Liver (tissue), 9 donors: ENCODE data around the gene USP24. TPM values are rescaled to one million over a fixed set of nuclear protein-coding genes. Genes with fewer than 3 reads are reported as not detected.

Experiments
- DNase-seq: peaks from one replicate; pipeline ENCODE4 v3.0.0-alpha.2; 2017; ENCODE audit warnings: low spot score
- H3K27ac ChIP-seq, 2 donors: one replicate each; pipeline ENCODE4 v1.7.0; 2013; ENCODE audit warnings: inconsistent platforms in 2 of 2, low read length in 2 of 2, control low read depth in 1 of 2, low read depth in 1 of 2, mild to moderate bottlenecking in 1 of 2
- H3K27me3 ChIP-seq, 4 donors: one replicate each; pipeline versions ENCODE4 v1.6.1 to v1.7.0; 2013; ENCODE audit warnings: low read length in 3 of 4, inconsistent platforms in 1 of 4, mild to moderate bottlenecking in 1 of 4, moderate library complexity in 1 of 4; ENCODE audit not compliant: control insufficient read depth in 4 of 4, insufficient read depth in 4 of 4
- H3K36me3 ChIP-seq, 4 donors: one replicate each; pipeline versions ENCODE4 v1.6.1 to v1.7.0; 2013; ENCODE audit warnings: low read length in 3 of 4, mild to moderate bottlenecking in 3 of 4, low read depth in 1 of 4, moderate library complexity in 1 of 4; ENCODE audit not compliant: control insufficient read depth in 4 of 4, insufficient read depth in 3 of 4
- H3K4me1 ChIP-seq, 4 donors: one replicate each; pipeline versions ENCODE4 v1.6.1 to v1.7.0; 2013; ENCODE audit warnings: low read length in 3 of 4, mild to moderate bottlenecking in 3 of 4, moderate library complexity in 1 of 4; ENCODE audit not compliant: control insufficient read depth in 4 of 4, insufficient read depth in 4 of 4
- H3K4me3 ChIP-seq, 3 donors: one replicate each; pipeline versions ENCODE4 v1.6.1 to v1.7.0; 2013; ENCODE audit warnings: low read length in 3 of 3, control low read depth in 1 of 3, low read depth in 1 of 3, mild to moderate bottlenecking in 1 of 3
- H3K9ac ChIP-seq, 2 donors: one replicate each; pipeline ENCODE4 v1.7.0; 2013; ENCODE audit warnings: low read length in 2 of 2, mild to moderate bottlenecking in 2 of 2, moderate library complexity in 2 of 2, control low read depth in 1 of 2, low read depth in 1 of 2
- H3K9me3 ChIP-seq, 4 donors: one replicate each; pipeline versions ENCODE4 v1.6.1 to v1.7.0; 2013; ENCODE audit warnings: low read length in 3 of 4; ENCODE audit not compliant: control insufficient read depth in 4 of 4
- ATF3 ChIP-seq: IDR thresholded peaks from 2 replicates; pipeline ENCODE4 v1.6.1; 2016; ENCODE audit warnings: antibody characterized with exemption
- EGR1 ChIP-seq, 2 donors: IDR thresholded peaks; 2 replicates each; pipeline ENCODE4 v1.6.1; 2016 to 2018; ENCODE audit warnings: antibody characterized with exemption in 2 of 2, low read depth in 2 of 2
- FOXA1 ChIP-seq: IDR thresholded peaks from 2 replicates; pipeline ENCODE4 v1.6.1; 2016; ENCODE audit warnings: antibody characterized with exemption
- FOXA2 ChIP-seq: IDR thresholded peaks from 2 replicates; pipeline ENCODE4 v1.6.1; 2016; ENCODE audit warnings: antibody characterized with exemption
- GABPA ChIP-seq, 2 donors: IDR thresholded peaks in 1 of 2; conservative IDR thresholded peaks in 1 of 2; 2 replicates each; pipeline ENCODE4 v1.6.1; 2016; ENCODE audit warnings: antibody characterized with exemption in 2 of 2, mild to moderate bottlenecking in 1 of 2, moderate library complexity in 1 of 2
- HNF4A ChIP-seq, 2 donors: conservative IDR thresholded peaks; 2 replicates each; pipeline ENCODE4 v1.6.1; 2016; ENCODE audit warnings: antibody characterized with exemption in 2 of 2, mild to moderate bottlenecking in 2 of 2
- HNF4G ChIP-seq: IDR thresholded peaks from 2 replicates; pipeline ENCODE4 v1.6.1; 2016; ENCODE audit warnings: antibody characterized with exemption
- JUND ChIP-seq, 2 donors: IDR thresholded peaks; 2 replicates each; pipeline ENCODE4 v1.6.1; 2016; ENCODE audit warnings: antibody characterized with exemption in 2 of 2
- MAX ChIP-seq: IDR thresholded peaks from 2 replicates; pipeline ENCODE4 v1.6.1; 2016; ENCODE audit warnings: antibody characterized with exemption
- NR2F2 ChIP-seq: IDR thresholded peaks from 2 replicates; pipeline ENCODE4 v1.6.1; 2016; ENCODE audit warnings: antibody characterized with exemption
- RAD21 ChIP-seq, 2 donors: IDR thresholded peaks; 2 replicates each; pipeline ENCODE4 v1.6.1; 2016; ENCODE audit warnings: antibody characterized with exemption in 2 of 2, mild to moderate bottlenecking in 2 of 2
- RXRA ChIP-seq, 2 donors: IDR thresholded peaks; 2 replicates each; pipeline ENCODE4 v1.6.1; 2017 to 2018; ENCODE audit warnings: antibody characterized with exemption in 2 of 2, mild to moderate bottlenecking in 1 of 2
- SP1 ChIP-seq: IDR thresholded peaks from 2 replicates; pipeline ENCODE4 v1.6.1; 2018; ENCODE audit warnings: antibody characterized with exemption, mild to moderate bottlenecking
- TAF1 ChIP-seq: conservative IDR thresholded peaks from 2 replicates; pipeline ENCODE4 v1.6.1; 2016; ENCODE audit warnings: antibody characterized with exemption, mild to moderate bottlenecking
- YY1 ChIP-seq: IDR thresholded peaks from 2 replicates; pipeline ENCODE4 v1.6.1; 2016; ENCODE audit warnings: antibody characterized with exemption, mild to moderate bottlenecking
- WGBS: extraction: QIAGEN DNeasy Blood & Tissue Kit; methylation state at CpG from one replicate; pipeline ENCODE4 v1.1.7; 2013; 5-methylcytosine and 5-hydroxymethylcytosine counted together
- polyA plus RNA-seq, 2 donors: library from polyadenylated mRNA; stranded (reverse) in 1 of 2; unstranded in 1 of 2; fragments of 200-250 nt in 1 of 2; fragments of >200 nt in 1 of 2; fragmentation: Nextera tagmentation in 1 of 2; extraction: Ambion mirVana in 1 of 2; gene quantifications; one replicate each; pipeline versions ENCODE4 v1.2.1 to v1.2.3, GENCODE V29; 2013 to 2015
- total RNA-seq, 2 donors: library from RNA; depleted of rRNA; stranded (reverse); fragments of >200 nt; gene quantifications; one replicate each; pipeline ENCODE4 v1.2.3, GENCODE V29; 2014
- TF ChIP-seq, protein P1 (sequence below): IDR thresholded peaks from 2 replicates; pipeline ENCODE4 v1.6.1; 2016; ENCODE audit warnings: antibody characterized with exemption
- TF ChIP-seq, protein P2 (sequence below): IDR thresholded peaks from 2 replicates; pipeline ENCODE4 v1.6.1; 2016; ENCODE audit warnings: antibody characterized with exemption, mild to moderate bottlenecking
- donor health status: healthy.
- donor health status: healthy.
- donor health status: healthy.
- donor health status: healthy.
- donor health status: healthy.

Gene USP24
- total and polyA plus RNA-seq, 4 donors, result 7.0 to 75.8 (median 20.3) TPM

- TF ChIP-seq EGR1 (IDR thresholded peaks at IDR 0.05; ENCODE audit: low read depth in 2 of 2) (no peak), HNF4A (conservative IDR thresholded peaks at IDR 0.05) (no peak), TAF1 (no peak), JUND (IDR thresholded peaks at IDR 0.05) (no peak), HNF4G (no peak), GABPA (IDR thresholded peaks at IDR 0.05 in 1 of 2, conservative IDR thresholded peaks at IDR 0.05 in 1 of 2) (no peak), NR2F2 (no peak), FOXA1 (no peak), RXRA (IDR thresholded peaks at IDR 0.05) (no peak), ATF3 (no peak), RAD21 (IDR thresholded peaks at IDR 0.05) (no peak), MAX (no peak), FOXA2 (no peak), YY1 (no peak), SP1 (no peak)
- TF ChIP-seq, protein P1, sequence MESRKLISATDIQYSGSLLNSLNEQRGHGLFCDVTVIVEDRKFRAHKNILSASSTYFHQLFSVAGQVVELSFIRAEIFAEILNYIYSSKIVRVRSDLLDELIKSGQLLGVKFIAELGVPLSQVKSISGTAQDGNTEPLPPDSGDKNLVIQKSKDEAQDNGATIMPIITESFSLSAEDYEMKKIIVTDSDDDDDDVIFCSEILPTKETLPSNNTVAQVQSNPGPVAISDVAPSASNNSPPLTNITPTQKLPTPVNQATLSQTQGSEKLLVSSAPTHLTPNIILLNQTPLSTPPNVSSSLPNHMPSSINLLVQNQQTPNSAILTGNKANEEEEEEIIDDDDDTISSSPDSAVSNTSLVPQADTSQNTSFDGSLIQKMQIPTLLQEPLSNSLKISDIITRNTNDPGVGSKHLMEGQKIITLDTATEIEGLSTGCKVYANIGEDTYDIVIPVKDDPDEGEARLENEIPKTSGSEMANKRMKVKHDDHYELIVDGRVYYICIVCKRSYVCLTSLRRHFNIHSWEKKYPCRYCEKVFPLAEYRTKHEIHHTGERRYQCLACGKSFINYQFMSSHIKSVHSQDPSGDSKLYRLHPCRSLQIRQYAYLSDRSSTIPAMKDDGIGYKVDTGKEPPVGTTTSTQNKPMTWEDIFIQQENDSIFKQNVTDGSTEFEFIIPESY, result no peak
- 96% methylated on average over 5 of the region's 5 CpGs for WGBS
These were observed 94.6 kb downstream of the USP24 start for GRCh38 chr1:55120538-55120937.

GRCh38 chr1:55118651-55119329 lies 96.4 kb downstream of the USP24 start:
- 93% methylated on average over 5 of the region's 5 CpGs for WGBS
- Histone ChIP-seq H3K4me1 (no peaks in the 10 kb centered on the region), H3K9me3 (no peaks in the 10 kb centered on the region), H3K27me3 (no peaks in the 10 kb centered on the region), H3K27ac (no peak overlapping the region), H3K4me3 (no peak overlapping the region), H3K36me3 (peaks cover 5 to 50% (median 47%) of the 10 kb centered on the region in 4 donors), H3K9ac (no peak overlapping the region)
- no peak for DNase-seq
- no peak for TF ChIP-seq HNF4G
- TF ChIP-seq RXRA (IDR thresholded peaks at IDR 0.05), result no peak
- TF ChIP-seq EGR1 (IDR thresholded peaks at IDR 0.05; ENCODE audit: low read depth in 2 of 2), result no peak
- no peak for TF ChIP-seq TAF1
- TF ChIP-seq FOXA1, result no peak
- TF ChIP-seq, protein P1, result no peak
- no peak for TF ChIP-seq YY1
- TF ChIP-seq FOXA2, result no peak
- TF ChIP-seq JUND (IDR thresholded peaks at IDR 0.05), result no peak
- TF ChIP-seq ATF3, result no peak
- TF ChIP-seq, protein P2, sequence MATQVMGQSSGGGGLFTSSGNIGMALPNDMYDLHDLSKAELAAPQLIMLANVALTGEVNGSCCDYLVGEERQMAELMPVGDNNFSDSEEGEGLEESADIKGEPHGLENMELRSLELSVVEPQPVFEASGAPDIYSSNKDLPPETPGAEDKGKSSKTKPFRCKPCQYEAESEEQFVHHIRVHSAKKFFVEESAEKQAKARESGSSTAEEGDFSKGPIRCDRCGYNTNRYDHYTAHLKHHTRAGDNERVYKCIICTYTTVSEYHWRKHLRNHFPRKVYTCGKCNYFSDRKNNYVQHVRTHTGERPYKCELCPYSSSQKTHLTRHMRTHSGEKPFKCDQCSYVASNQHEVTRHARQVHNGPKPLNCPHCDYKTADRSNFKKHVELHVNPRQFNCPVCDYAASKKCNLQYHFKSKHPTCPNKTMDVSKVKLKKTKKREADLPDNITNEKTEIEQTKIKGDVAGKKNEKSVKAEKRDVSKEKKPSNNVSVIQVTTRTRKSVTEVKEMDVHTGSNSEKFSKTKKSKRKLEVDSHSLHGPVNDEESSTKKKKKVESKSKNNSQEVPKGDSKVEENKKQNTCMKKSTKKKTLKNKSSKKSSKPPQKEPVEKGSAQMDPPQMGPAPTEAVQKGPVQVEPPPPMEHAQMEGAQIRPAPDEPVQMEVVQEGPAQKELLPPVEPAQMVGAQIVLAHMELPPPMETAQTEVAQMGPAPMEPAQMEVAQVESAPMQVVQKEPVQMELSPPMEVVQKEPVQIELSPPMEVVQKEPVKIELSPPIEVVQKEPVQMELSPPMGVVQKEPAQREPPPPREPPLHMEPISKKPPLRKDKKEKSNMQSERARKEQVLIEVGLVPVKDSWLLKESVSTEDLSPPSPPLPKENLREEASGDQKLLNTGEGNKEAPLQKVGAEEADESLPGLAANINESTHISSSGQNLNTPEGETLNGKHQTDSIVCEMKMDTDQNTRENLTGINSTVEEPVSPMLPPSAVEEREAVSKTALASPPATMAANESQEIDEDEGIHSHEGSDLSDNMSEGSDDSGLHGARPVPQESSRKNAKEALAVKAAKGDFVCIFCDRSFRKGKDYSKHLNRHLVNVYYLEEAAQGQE, result no peak
- no peak for TF ChIP-seq HNF4A (conservative IDR thresholded peaks at IDR 0.05)

More at GRCh38 chr1:55120538-55120937, 94.6 kb downstream of the USP24 start:
- H3K9me3 ChIP-seq, result no peaks in the 10 kb centered on the region
- H3K27me3 ChIP-seq, result no peaks in the 10 kb centered on the region
- no peaks in the 10 kb centered on the region for H3K4me1 ChIP-seq
- H3K4me3 ChIP-seq, result no peak overlapping the region
- H3K36me3 ChIP-seq, result peaks cover 8 to 65% (median 63%) of the 10 kb centered on the region in 4 donors
- H3K27ac ChIP-seq, result no peak overlapping the region
- no peak for DNase-seq
- no peak overlapping the region for H3K9ac ChIP-seq
